RWPE1 (cell line): ENCODE measurements around the gene ANO2.

ENCODE experiments used
- CTCF ChIA-PET: fragments of 350-600 bp; sonication (Branson Sonifier 250); formaldehyde crosslinking; extraction: SDS; loops from one replicate; lab custom pipeline; 2021; lab: Yijun Ruan, JAX
- POLR2A ChIA-PET: fragments of 400-600 bp; formaldehyde crosslinking; extraction: SDS; loops from one replicate; lab custom pipeline; 2020; ENCODE audit warnings: antibody characterized with exemption; ENCODE audit not compliant: low non-redundant PET; lab: Yijun Ruan, JAX
- DNase-seq: peaks from one replicate; pipeline ENCODE4 v3.0.0; 2012; ENCODE audit warnings: low spot score
- H3K27ac ChIP-seq: fragments of 450-650 bp; 2 replicates; pipeline ENCODE4 v1.5.1; 2017
- CTCF ChIP-seq: fragments of 450-650 bp; conservative IDR thresholded peaks from 2 replicates; pipeline ENCODE4 v1.5.1; 2017; ENCODE audit warnings: low read depth, mild to moderate bottlenecking

The ANO2 gene

GRCh38 chr12:5875851-5876250, 69.2 kb downstream of the ANO2 start:
- CTCF ChIA-PET = no interaction called here

GRCh38 chr12:5874514-5874913, 70.5 kb downstream of the ANO2 start:
- TF ChIP-seq CTCF = no peak
- no peak overlapping the region for H3K27ac ChIP-seq
- CTCF ChIA-PET = no interaction called here
- POLR2A ChIA-PET = no interaction called here
- no peak for DNase-seq

More at GRCh38 chr12:5875851-5876250, 69.2 kb downstream of the ANO2 start:
- no peak overlapping the region for H3K27ac ChIP-seq
- POLR2A ChIA-PET = no interaction called here
- no peak for DNase-seq
- TF ChIP-seq CTCF = no peak

- ChIA-PET CTCF (no interaction called here), POLR2A (no interaction called here)
- no peak overlapping the region for H3K27ac ChIP-seq
- TF ChIP-seq CTCF = no peak
- DNase-seq = no peak
These were observed 71.7 kb downstream of the ANO2 start for GRCh38 chr12:5873281-5873919.

GRCh38 chr12:5872745-5873144, 72.3 kb downstream of the ANO2 start:
- no peak overlapping the region for H3K27ac ChIP-seq
- POLR2A ChIA-PET = no interaction called here
- CTCF ChIA-PET = no interaction called here
- DNase-seq = peak; percentile 20
- no peak for TF ChIP-seq CTCF

GRCh38 chr12:5871741-5872140, 73.3 kb downstream of the ANO2 start:
- CTCF ChIA-PET = interaction anchor here (0.6 kb wide), 1 partner anchor 10 kb away, joined by 3 read pairs; no protein-coding TSS in a partner anchor
- POLR2A ChIA-PET = no interaction called here
- TF ChIP-seq CTCF = no peak
- H3K27ac ChIP-seq = no peak overlapping the region
- no peak for DNase-seq

GRCh38 chr12:5870183-5870582, 74.9 kb downstream of the ANO2 start:
- DNase-seq = no peak
- ChIA-PET POLR2A (no interaction called here), CTCF (interaction anchor here (0.6 kb wide), 1 partner anchor 1170 kb away, joined by 3 read pairs; no protein-coding TSS in a partner anchor)
- H3K27ac ChIP-seq = no peak overlapping the region
- no peak for TF ChIP-seq CTCF
